HepG2 (cell line): ENCODE measurements around the gene ERCC2. TPM values are rescaled to one million over a fixed set of nuclear protein-coding genes. Genes with fewer than 3 reads are reported as not detected.

Source experiments
- CEBPB ChIP-seq: IDR thresholded peaks from 2 replicates; pipeline ENCODE4 v1.6.1; 2011; ENCODE audit warnings: low read depth, low read length, improper control_type of control experiment, borderline replicate concordance
- EHMT2 ChIP-seq: fragments of 200-600 bp; sonication (generic); IDR thresholded peaks from 2 replicates; pipeline ENCODE4 v1.7.0; 2017; ENCODE audit warnings: antibody characterized with exemption, low read depth, low read length, borderline replicate concordance
- HNF1A ChIP-seq, 2 experiments: sonication (generic) in 1 of 2; formaldehyde crosslinking in 1 of 2; IDR thresholded peaks; 2 replicates each; pipeline versions ENCODE4 v1.4.0 to v1.6.1; 2016 to 2020; ENCODE audit warnings: borderline replicate concordance in 1 of 2, low read depth in 1 of 2, mild to moderate bottlenecking in 1 of 2, missing genetic modification reagents in 1 of 2
- RBM22 ChIP-seq: fragments of 200-400 bp; formaldehyde crosslinking; optimal IDR thresholded peaks from 2 replicates; pipeline ENCODE3; 2017; ENCODE audit warnings: mild to moderate bottlenecking, low read length, moderate library complexity
- RXRA ChIP-seq: sonication (generic); formaldehyde crosslinking; IDR thresholded peaks from 2 replicates; pipeline ENCODE4 v1.5.1; 2020; ENCODE audit warnings: missing genetic modification reagents
- ZBTB21 ChIP-seq: sonication (generic); formaldehyde crosslinking; IDR thresholded peaks from 2 replicates; pipeline ENCODE4 v1.4.0; 2020; ENCODE audit warnings: missing genetic modification reagents
- polyA plus RNA-seq, 8 experiments: library from polyadenylated mRNA; depleted of rRNA in 3 of 8; stranded (reverse) in 7 of 8; unstranded in 1 of 8; fragments of >200 nt; fragmentation: Illumina TruSeq in 4 of 8; extraction: Trizol in 4 of 8; gene quantifications; 2 replicates each; pipeline versions ENCODE4 v1.2.1 to v1.2.3, GENCODE V29; 2011 to 2016; ENCODE audit warnings: low read depth in 4 of 8, missing spikeins in 1 of 8, mixed read lengths in 1 of 8; ENCODE audit not compliant: insufficient read depth in 1 of 8
- total RNA-seq, 5 experiments: library from RNA; depleted of rRNA; stranded (reverse); fragments of >200 nt; fragmentation: Illumina TruSeq; extraction: Trizol; gene quantifications; 2 replicates each; pipeline ENCODE4 v1.2.3, GENCODE V29; 2016; ENCODE audit warnings: low read depth in 1 of 5

ERCC2 gene
- total and polyA plus RNA-seq, 2 of the 13 experiments (the other 11 are each of a cell fraction or from before 2014, with no cell fraction given) = 25.4 to 49.2 TPM

- no peak for TF ChIP-seq ZBTB21
- TF ChIP-seq CEBPB = peak; percentile 73
- TF ChIP-seq RBM22 = peak; percentile 42
- no peak for TF ChIP-seq EHMT2
- no peak for TF ChIP-seq RXRA
- TF ChIP-seq HNF1A (IDR thresholded peaks at IDR 0.05; ENCODE audit: low read depth) = no peak
- no peak for TF ChIP-seq HNF1A (CRISPR knock-in tag; IDR thresholded peaks at IDR 0.05; ENCODE audit: borderline replicate concordance)
Measured at GRCh38 chr19:45348367-45349125, 21.8 kb downstream of the ERCC2 start (continued).
